Inflammatory macrophage (primary cell): ENCODE results near the gene CERK.
"Not testable (repeated sequence)": the region's sequence is repeated elsewhere in the genome, so short reads cannot be mapped to it uniquely, and the experiment has no call there.

Experiments used
- DNase-seq, 2 donors: peaks; one replicate each; pipeline ENCODE4 v3.0.0-alpha.2; 2020 to 2022

CERK gene

GRCh38 chr22:46660604-46661201, 77.3 kb downstream of the CERK start:
- DNase-seq, result no peak

- DNase-seq, result no peak
Observed at GRCh38 chr22:46659791-46660186, 78.3 kb downstream of the CERK start.

- no peak for DNase-seq
Observed at GRCh38 chr22:46659059-46659790, 78.8 kb downstream of the CERK start.

- no peak for DNase-seq
Observed at GRCh38 chr22:46657996-46658947, 79.8 kb downstream of the CERK start.

GRCh38 chr22:46657655-46657953, 80.4 kb downstream of the CERK start:
- no peak for DNase-seq

- no peak for DNase-seq
Observed at GRCh38 chr22:46656856-46657654, 81.0 kb downstream of the CERK start.

GRCh38 chr22:46655861-46656608, 82.0 kb downstream of the CERK start:
- DNase-seq, result no peak

- DNase-seq, result no peak
Observed at GRCh38 chr22:46654927-46655595, 83.0 kb downstream of the CERK start.

- DNase-seq, result no peak
Observed at GRCh38 chr22:46654426-46654825, 83.6 kb downstream of the CERK start.

GRCh38 chr22:46653596-46653995, 84.5 kb downstream of the CERK start:
- DNase-seq, result no peak

GRCh38 chr22:46652847-46653331, 85.2 kb downstream of the CERK start:
- no peak for DNase-seq

GRCh38 chr22:46652081-46652846, 85.8 kb downstream of the CERK start:
- DNase-seq, result no peak

- no peak for DNase-seq
Observed at GRCh38 chr22:46651316-46651715, 86.7 kb downstream of the CERK start.

- no peak for DNase-seq
Observed at GRCh38 chr22:46650078-46650810, 87.8 kb downstream of the CERK start.

GRCh38 chr22:46649141-46650077, 88.6 kb downstream of the CERK start:
- peak; percentile 2 to 16 for DNase-seq

- DNase-seq, result not testable (repeated sequence)
Observed at GRCh38 chr22:46648225-46648820, 89.7 kb downstream of the CERK start.

- DNase-seq, result no peak
Observed at GRCh38 chr22:46646531-46647215, 91.4 kb downstream of the CERK start.
